BLaER1 (cell line): ENCODE measurements around the gene OPN3.

Experiments
- H3K27ac ChIP-seq: shearing (Covaris generic); formaldehyde crosslinking; 2 replicates; pipeline ENCODE4 v1.8.1; 2022
- H3K27me3 ChIP-seq: shearing (Covaris generic); formaldehyde crosslinking; 2 replicates; pipeline ENCODE4 v1.8.1; 2022
- H3K36me3 ChIP-seq: shearing (Covaris generic); formaldehyde crosslinking; 2 replicates; pipeline ENCODE4 v1.8.1; 2022
- H3K4me1 ChIP-seq: shearing (Covaris generic); formaldehyde crosslinking; 2 replicates; pipeline ENCODE4 v1.8.1; 2022
- H3K4me2 ChIP-seq: shearing (Covaris generic); formaldehyde crosslinking; 2 replicates; pipeline ENCODE4 v1.8.1; 2022
- H3K4me3 ChIP-seq: shearing (Covaris generic); formaldehyde crosslinking; 2 replicates; pipeline ENCODE4 v1.8.1; 2022
- H3K9ac ChIP-seq: shearing (Covaris generic); formaldehyde crosslinking; 2 replicates; pipeline ENCODE4 v1.8.1; 2022
- H3K9me3 ChIP-seq: shearing (Covaris generic); formaldehyde crosslinking; 2 replicates; pipeline ENCODE4 v1.8.1; 2022
- H4K20me1 ChIP-seq: shearing (Covaris generic); formaldehyde crosslinking; 2 replicates; pipeline ENCODE4 v1.8.1; 2022
- Cebpa-rat ChIP-seq: shearing (Covaris generic); IDR thresholded peaks from 2 replicates; pipeline ENCODE4 v1.8.1; 2022

Gene OPN3

DNA sequence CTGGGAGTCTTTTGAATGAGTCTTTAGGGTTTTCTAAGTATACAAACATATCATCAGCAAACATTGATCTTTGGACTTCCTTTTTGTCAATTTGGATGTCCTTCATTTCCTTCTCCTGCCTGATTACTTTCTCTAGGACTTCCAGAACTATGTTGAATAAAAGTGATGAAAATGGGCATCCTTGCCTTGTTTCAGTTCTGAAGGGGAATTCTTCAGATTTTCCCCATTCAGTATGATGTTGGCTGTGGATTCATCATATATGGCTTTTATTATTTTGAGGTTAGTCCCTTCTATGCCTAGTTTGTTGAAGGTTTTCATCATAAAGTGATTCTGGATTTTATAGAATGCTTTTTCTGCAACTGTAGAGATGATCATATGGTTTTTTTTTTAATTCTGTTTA, 66.0 kb downstream of the OPN3 start:
- peaks cover 30% of the 10 kb centered on the region for H3K9me3 ChIP-seq
- no peak overlapping the region for H3K9ac ChIP-seq
- no peak overlapping the region for H3K27ac ChIP-seq
- no peak overlapping the region for H3K4me3 ChIP-seq
- no peaks in the 10 kb centered on the region for H3K27me3 ChIP-seq
- no peak for TF ChIP-seq Cebpa-rat
- no peaks in the 10 kb centered on the region for H4K20me1 ChIP-seq
- no peaks in the 10 kb centered on the region for H3K4me1 ChIP-seq
- peaks cover 21% of the 10 kb centered on the region for H3K36me3 ChIP-seq
- H3K4me2 ChIP-seq: no peak overlapping the region

DNA sequence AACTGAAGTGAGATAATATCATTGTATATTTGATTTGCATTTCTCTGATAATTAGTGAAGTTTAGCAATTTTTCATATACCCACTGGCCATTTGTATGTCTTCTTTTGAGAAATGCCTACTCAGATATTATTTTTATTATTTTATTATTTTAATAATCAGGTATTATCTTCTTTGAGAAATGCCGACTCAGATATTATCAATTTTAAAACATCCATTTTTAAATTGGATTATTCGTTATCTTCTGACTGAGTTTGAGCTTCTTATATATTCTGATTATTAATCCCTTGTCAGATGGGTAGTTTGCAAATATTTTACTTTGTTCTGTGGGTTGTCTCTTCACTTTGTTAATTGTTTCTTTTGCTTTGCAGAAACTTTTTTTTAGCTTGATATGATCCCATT, 70.3 kb downstream of the OPN3 start:
- no peak for TF ChIP-seq Cebpa-rat

DNA sequence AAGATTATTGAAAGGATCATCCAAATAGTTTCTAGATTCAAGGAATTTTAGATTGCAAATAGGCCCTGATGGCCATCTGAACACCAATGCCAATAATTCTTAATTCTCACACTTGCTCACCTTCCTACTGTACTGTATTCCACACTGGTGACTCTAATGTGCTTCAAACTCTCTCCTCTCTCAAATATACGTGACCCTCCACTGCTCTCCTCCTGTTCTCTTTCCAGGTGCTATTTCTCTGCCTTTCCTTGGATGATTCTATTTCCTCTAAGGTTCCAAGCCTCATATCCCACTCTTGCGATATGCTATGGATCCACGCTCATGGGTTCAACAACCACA, 79.4 kb downstream of the OPN3 start:
- Histone ChIP-seq H3K9ac (no peak overlapping the region), H4K20me1 (no peaks in the 10 kb centered on the region), H3K4me2 (no peak overlapping the region), H3K36me3 (peaks cover 12% of the 10 kb centered on the region), H3K9me3 (no peaks in the 10 kb centered on the region), H3K27ac (no peak overlapping the region), H3K4me3 (no peak overlapping the region), H3K27me3 (no peaks in the 10 kb centered on the region), H3K4me1 (no peaks in the 10 kb centered on the region)
- TF ChIP-seq Cebpa-rat: no peak

More for the DNA sequence above, 70.3 kb downstream of the OPN3 start:
- Histone ChIP-seq H3K27me3 (no peaks in the 10 kb centered on the region), H3K4me1 (no peaks in the 10 kb centered on the region), H3K4me2 (no peak overlapping the region), H3K9me3 (no peaks in the 10 kb centered on the region), H3K4me3 (no peak overlapping the region), H3K36me3 (no peaks in the 10 kb centered on the region), H3K9ac (no peak overlapping the region), H3K27ac (no peak overlapping the region), H4K20me1 (no peaks in the 10 kb centered on the region)

DNA sequence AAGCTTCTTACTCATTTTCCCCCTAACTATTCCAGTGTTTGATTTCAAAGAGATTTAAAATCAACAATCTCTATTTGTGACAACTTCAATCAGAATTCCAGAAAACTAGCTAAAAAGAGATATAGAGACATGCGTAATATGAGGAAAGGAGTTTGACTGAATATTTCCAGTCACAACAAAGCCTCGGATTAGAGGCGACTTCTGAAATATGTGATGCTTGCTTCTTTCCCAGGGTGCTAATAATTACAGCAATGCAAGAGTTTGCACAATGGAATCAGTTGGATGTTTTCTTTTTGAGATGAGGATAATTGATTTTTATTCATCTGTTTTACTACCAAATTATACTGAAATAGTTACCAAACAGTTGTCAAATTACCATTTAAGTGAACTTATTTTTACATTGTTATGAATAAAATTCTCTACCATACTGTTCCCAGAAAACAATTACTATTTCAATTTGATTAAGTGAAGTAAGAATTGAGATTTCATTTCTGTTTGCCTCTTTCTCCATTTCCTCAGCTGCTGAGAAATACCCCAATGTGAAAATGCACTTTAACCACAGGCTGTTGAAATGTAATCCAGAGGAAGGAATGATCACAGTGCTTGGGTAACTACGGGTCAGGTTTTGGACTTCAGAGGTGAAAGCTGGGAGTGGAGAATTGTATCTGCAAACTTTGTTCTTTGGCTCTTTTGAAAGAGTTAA, 79.9 kb downstream of the OPN3 start:
- H3K4me1 ChIP-seq: no peaks in the 10 kb centered on the region
- H3K27ac ChIP-seq: no peak overlapping the region
- no peak for TF ChIP-seq Cebpa-rat
- no peak overlapping the region for H3K9ac ChIP-seq
- H3K36me3 ChIP-seq: peaks cover 13% of the 10 kb centered on the region
- no peaks in the 10 kb centered on the region for H3K9me3 ChIP-seq
- no peak overlapping the region for H3K4me2 ChIP-seq
- H4K20me1 ChIP-seq: no peaks in the 10 kb centered on the region
- H3K4me3 ChIP-seq: no peak overlapping the region
- no peaks in the 10 kb centered on the region for H3K27me3 ChIP-seq

DNA sequence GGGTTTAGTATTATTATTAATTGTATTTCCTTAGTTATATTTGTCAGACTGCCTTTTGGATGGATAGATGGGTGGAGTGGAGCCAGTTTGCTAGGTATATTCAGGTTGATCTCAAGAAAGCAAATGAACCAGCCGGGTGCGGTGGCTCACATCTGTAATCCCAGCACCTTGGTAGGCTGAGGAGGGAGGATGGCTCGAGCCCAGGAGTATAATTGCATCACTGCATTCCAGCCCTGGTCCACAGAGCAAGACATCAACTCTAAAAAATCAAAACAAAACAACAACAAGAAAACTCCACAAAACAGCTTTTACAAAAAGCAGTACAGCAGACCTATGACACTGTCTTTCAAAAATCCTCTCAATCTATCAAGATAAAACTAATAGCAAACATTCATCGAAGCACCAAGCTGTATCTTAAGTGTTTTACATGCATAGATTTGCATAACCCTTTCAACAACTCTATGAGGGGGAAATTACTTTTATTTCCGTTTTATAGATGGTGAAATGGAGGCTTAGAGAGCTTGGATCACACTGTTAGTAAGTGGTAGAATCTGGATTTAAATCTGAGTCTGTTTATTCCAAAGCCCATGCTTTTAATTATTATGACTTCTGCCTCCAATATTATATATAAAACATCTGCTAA, 82.5 kb downstream of the OPN3 start:
- Histone ChIP-seq H3K27me3 (no peaks in the 10 kb centered on the region), H3K9me3 (no peaks in the 10 kb centered on the region), H3K9ac (no peak overlapping the region), H3K4me3 (no peak overlapping the region), H3K4me2 (no peak overlapping the region), H3K27ac (no peak overlapping the region), H4K20me1 (no peaks in the 10 kb centered on the region), H3K4me1 (peaks cover 17% of the 10 kb centered on the region), H3K36me3 (peaks cover 13% of the 10 kb centered on the region)
- TF ChIP-seq Cebpa-rat: no peak

DNA sequence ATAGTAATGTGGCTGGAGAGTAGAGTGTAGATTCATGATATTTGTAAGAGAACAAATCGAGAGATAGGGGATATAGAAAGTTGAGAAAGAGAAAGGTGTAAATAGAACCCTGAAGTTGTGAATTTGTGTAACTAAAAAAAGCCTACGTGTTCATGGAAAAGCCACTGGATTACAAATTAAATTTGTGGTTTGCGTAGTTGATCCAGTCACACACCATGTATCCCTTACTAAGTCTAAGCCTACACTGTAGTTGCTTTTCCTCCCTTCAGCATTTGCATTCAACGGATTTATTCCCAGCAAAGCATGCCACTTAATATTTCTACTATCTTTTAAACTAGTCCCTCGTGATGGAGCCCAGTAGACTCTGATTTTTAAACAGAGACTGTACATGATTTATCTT, 83.1 kb downstream of the OPN3 start:
- H3K36me3 ChIP-seq: peaks cover 7% of the 10 kb centered on the region
- H3K9me3 ChIP-seq: no peaks in the 10 kb centered on the region
- H3K4me3 ChIP-seq: no peak overlapping the region
- no peak overlapping the region for H3K9ac ChIP-seq
- H3K4me1 ChIP-seq: peaks cover 23% of the 10 kb centered on the region
- H3K27ac ChIP-seq: no peak overlapping the region
- no peaks in the 10 kb centered on the region for H4K20me1 ChIP-seq
- H3K27me3 ChIP-seq: no peaks in the 10 kb centered on the region
- no peak overlapping the region for H3K4me2 ChIP-seq
- TF ChIP-seq Cebpa-rat: no peak

DNA sequence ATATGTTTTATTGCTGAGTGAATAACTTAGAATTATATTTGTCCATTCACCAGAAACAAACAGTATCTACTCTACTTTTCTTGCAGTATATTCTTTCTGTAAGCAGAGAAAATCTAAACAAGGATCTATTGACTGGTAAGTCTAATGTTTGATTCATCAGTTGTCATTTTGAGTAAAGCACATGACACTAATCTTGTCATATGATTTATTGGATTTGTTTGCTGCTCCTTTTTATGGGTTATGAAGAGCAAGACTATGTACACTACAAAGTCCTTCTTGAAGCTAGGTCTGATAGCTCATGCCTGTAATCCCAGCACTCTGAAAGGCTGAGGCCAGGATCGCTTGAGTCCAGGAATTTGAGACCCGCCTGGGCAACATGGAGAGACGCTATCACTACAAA, 84.6 kb downstream of the OPN3 start:
- no peaks in the 10 kb centered on the region for H3K27me3 ChIP-seq
- no peak for TF ChIP-seq Cebpa-rat
- no peak overlapping the region for H3K4me2 ChIP-seq
- H3K4me3 ChIP-seq: no peak overlapping the region
- peaks cover 37% of the 10 kb centered on the region for H3K4me1 ChIP-seq
- H3K9ac ChIP-seq: no peak overlapping the region
- H4K20me1 ChIP-seq: no peaks in the 10 kb centered on the region
- no peak overlapping the region for H3K27ac ChIP-seq
- H3K9me3 ChIP-seq: no peaks in the 10 kb centered on the region
- H3K36me3 ChIP-seq: peaks cover 6% of the 10 kb centered on the region; the same call in 1 of the 2 replicates

DNA sequence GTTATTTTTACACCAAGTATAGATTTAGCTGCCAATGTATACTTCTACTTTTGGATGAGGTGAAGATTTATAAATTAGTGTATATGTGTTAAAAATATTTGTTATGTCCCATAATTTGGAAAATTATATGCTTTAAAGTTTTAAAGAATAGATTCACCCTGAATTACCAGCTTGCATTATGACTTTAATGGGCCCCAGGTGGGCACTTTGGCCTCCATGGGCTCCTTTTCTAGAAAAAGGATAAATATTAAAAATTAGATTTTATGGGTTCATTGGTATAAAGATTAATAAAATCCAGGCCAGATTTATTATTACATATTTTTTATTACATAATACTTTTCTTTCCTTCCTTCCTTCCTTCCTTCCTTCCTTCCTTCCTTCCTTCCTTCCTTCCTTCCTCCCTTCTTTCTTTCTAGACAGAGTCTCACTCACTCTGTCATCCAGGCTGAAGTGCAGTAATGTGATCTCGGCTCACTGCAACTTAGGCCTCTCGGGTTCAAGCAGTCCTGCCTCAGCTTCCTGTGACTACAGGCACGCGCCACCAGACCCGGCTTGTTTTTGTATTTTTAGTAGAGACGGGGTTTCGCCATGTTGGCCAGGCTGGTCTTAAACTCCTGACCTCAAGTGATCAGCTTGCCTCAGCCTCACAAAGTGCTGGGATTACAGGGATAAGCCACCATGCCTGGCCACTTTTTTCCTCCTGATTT, 86.1 kb downstream of the OPN3 start:
- Histone ChIP-seq H4K20me1 (no peaks in the 10 kb centered on the region), H3K27ac (no peak overlapping the region)

DNA sequence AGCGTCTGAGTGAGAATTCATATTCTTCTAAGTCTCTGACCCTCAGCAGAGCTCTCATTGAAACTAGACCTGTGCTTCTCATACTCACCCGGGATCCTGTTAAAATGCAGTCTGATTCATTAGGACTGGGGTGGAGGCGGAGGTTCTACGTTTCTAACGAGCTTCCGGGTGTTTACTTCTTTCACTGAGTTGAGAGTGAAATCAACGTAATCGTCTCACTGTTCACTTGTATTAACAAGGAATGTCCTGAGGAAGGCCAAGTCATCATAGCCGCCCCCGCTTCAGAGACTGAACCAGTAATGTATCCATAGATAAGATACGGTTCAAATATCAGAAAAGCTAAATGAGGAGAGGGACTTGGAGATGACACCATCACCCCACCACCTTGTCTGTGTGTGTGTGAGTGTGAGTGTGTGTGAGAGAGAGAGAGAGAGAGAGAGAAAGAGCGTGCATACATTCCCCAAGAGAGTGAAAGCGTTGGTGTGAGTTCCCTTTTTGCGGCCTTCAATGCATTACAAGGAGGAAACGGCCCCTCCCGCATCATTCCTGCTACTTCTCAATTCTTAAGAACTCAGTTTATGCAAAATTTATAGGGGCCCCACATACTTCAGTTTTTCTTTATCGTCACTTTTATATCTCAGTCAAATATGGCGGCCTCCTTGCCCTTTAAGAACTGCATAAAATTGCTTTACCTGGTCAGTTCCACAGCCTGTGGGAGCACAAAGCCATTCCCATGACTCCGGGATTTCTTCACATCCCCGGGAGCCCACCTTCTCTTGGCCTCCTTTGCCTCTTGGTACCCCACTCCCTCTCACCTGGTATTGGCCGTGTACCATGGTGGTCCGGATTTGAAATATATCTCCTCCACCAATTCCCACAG, 88.2 kb downstream of the OPN3 start:
- Histone ChIP-seq H3K4me1 (peaks cover 37% of the 10 kb centered on the region), H3K36me3 (peaks cover 6% of the 10 kb centered on the region; the same call in 1 of the 2 replicates), H3K27ac (peak overlapping the region; percentile 83), H4K20me1 (no peaks in the 10 kb centered on the region), H3K4me3 (peak overlapping the region; percentile 57), H3K9me3 (no peaks in the 10 kb centered on the region), H3K9ac (peak overlapping the region; percentile 68), H3K4me2 (peak overlapping the region; percentile 82), H3K27me3 (no peaks in the 10 kb centered on the region)
- TF ChIP-seq Cebpa-rat: no peak

More for the DNA sequence above, 86.1 kb downstream of the OPN3 start:
- no peak for TF ChIP-seq Cebpa-rat
- Histone ChIP-seq H3K9ac (no peak overlapping the region), H3K36me3 (peaks cover 6% of the 10 kb centered on the region; the same call in 1 of the 2 replicates), H3K9me3 (no peaks in the 10 kb centered on the region), H3K4me1 (peaks cover 37% of the 10 kb centered on the region), H3K4me2 (no peak overlapping the region), H3K4me3 (no peak overlapping the region), H3K27me3 (no peaks in the 10 kb centered on the region)
